ENCODE measurements around the gene SORBS2. TPM values are rescaled to one million over a fixed set of nuclear protein-coding genes. Genes with fewer than 3 reads are reported as not detected.

SORBS2 gene
- polyA plus RNA-seq, 1 donor from 2014 or later = 46.0 TPM

DNA sequence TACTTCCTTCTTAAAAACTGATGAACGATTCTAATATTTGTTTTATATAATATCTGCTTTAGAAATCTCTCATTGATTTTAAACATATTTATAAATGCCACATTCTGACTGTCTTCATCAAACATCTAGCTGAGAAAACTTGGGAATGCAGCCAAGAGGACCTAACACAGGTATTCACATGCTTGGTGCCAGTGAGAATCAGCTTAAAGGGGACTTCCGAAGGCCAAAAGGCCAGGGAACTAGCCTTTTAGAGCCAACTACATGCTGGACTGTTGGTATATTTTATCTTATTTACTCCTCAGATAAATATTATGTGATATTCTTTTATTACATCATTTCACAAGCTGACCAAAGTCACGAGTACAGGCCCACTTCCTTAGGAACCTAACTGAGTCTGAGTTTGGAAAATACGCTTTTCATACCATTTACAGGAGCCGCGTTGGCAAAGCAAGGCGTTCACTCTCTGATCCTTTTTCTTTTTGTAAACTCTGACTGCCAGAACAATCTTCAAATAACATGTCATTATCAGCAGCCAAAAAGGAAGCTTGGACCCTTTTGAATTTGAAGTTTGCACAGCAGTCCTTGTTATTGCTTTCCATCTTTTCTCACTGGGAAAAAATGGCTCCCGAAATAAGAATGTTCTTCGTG is 235.6 kb downstream of the SORBS2 start (continued):
- TF ChIP-seq, protein P1, sequence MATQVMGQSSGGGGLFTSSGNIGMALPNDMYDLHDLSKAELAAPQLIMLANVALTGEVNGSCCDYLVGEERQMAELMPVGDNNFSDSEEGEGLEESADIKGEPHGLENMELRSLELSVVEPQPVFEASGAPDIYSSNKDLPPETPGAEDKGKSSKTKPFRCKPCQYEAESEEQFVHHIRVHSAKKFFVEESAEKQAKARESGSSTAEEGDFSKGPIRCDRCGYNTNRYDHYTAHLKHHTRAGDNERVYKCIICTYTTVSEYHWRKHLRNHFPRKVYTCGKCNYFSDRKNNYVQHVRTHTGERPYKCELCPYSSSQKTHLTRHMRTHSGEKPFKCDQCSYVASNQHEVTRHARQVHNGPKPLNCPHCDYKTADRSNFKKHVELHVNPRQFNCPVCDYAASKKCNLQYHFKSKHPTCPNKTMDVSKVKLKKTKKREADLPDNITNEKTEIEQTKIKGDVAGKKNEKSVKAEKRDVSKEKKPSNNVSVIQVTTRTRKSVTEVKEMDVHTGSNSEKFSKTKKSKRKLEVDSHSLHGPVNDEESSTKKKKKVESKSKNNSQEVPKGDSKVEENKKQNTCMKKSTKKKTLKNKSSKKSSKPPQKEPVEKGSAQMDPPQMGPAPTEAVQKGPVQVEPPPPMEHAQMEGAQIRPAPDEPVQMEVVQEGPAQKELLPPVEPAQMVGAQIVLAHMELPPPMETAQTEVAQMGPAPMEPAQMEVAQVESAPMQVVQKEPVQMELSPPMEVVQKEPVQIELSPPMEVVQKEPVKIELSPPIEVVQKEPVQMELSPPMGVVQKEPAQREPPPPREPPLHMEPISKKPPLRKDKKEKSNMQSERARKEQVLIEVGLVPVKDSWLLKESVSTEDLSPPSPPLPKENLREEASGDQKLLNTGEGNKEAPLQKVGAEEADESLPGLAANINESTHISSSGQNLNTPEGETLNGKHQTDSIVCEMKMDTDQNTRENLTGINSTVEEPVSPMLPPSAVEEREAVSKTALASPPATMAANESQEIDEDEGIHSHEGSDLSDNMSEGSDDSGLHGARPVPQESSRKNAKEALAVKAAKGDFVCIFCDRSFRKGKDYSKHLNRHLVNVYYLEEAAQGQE (IDR thresholded peaks at IDR 0.05; ENCODE audit: borderline replicate concordance) = no peak

DNA sequence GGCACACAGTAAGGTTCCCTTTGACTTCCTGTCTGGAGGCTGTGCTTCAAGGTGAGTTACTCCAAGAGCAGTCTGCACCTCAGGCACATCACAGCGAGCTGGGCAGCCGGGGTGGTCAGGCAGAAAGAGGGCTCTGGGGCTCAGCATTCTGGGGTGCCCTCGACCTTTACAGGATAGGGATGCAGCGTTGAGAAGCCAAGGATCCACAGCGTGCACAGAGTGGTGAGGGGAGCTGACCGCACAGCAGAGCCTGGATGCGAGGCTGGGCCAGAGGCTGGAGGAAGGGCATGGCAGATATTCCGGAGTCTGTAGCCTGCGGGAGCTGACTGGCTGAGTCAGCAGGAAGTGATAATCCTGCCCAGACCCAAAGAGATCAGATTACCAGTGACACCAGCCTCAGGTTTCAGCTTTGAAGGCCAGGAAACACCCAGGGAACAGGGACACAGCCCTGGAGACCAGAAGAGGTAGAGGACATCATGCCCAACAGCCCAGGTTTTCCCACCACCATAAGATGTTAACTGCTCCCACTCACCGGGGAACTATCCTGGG is 238.3 kb downstream of the SORBS2 start:
- Histone ChIP-seq H3K9me3 (ENCODE audit: low read length) (no peaks in the 10 kb centered on the region), H3K27ac (ENCODE audit: low read length) (no peak overlapping the region), H3K4me3 (ENCODE audit: low read length) (no peak overlapping the region), H2AFZ (ENCODE audit: low read depth, low read length) (no peak overlapping the region), H3K79me2 (replicated peaks; ENCODE audit: insufficient read depth, low read length) (no peaks in the 10 kb centered on the region), H3K9me2 (ENCODE audit: insufficient read depth, low read length) (no peaks in the 10 kb centered on the region), H3K4me2 (ENCODE audit: low read length) (no peak overlapping the region), H3F3A (ENCODE audit: insufficient read depth, low read length, poor library complexity, severe bottlenecking) (no peaks in the 10 kb centered on the region), H3K27me3 (ENCODE audit: insufficient read depth, low read depth, low read length) (no peaks in the 10 kb centered on the region), H3K9ac (ENCODE audit: low read length) (no peak overlapping the region), H3K36me3 (ENCODE audit: insufficient read depth, low read length) (no peaks in the 10 kb centered on the region), H4K20me1 (ENCODE audit: insufficient read depth) (no peaks in the 10 kb centered on the region)
- TF ChIP-seq RAD21 (conservative IDR thresholded peaks at IDR 0.05) (no peak), MXI1 (conservative IDR thresholded peaks at IDR 0.05; ENCODE audit: poor library complexity, severe bottlenecking) (no peak), POLR2AphosphoS5 (IDR thresholded peaks at IDR 0.05) (no peak), TAF1 (IDR thresholded peaks at IDR 0.05; ENCODE audit: low read depth) (no peak), EZH2 (IDR thresholded peaks at IDR 0.05; ENCODE audit: borderline replicate concordance, insufficient read depth, low read length, poor library complexity, severe bottlenecking) (no peak), SMC3 (conservative IDR thresholded peaks at IDR 0.05; ENCODE audit: poor library complexity) (no peak), EP300 (conservative IDR thresholded peaks at IDR 0.05; ENCODE audit: poor library complexity, severe bottlenecking) (no peak), CTCF (IDR thresholded peaks at IDR 0.05; ENCODE audit: poor library complexity, severe bottlenecking) (no peak)
- TF ChIP-seq, protein P1 (IDR thresholded peaks at IDR 0.05; ENCODE audit: borderline replicate concordance) = no peak
